Osteoblast (primary cell): Measurements from ENCODE around the gene KTI12. TPM values are rescaled to one million over a fixed set of nuclear protein-coding genes. Genes with fewer than 3 reads are reported as not detected.
A peak's percentile ranks its signal among the peaks of the same experiment; 100 is the strongest.

Experiments
- DNase-seq: peaks from one replicate; pipeline ENCODE4 v3.0.0; 2011; ENCODE audit warnings: low spot score, mixed read lengths; ENCODE audit not compliant: insufficient read length; ENCODE audit errors: missing footprints
- H2AFZ ChIP-seq: 2 replicates; pipeline ENCODE4 v1.6.0; 2011; ENCODE audit warnings: mild to moderate bottlenecking, low read length
- H3K27ac ChIP-seq: 2 replicates; pipeline ENCODE4 v1.5.1; 2011; ENCODE audit warnings: mild to moderate bottlenecking, low read depth, low read length, moderate library complexity
- H3K27me3 ChIP-seq: 2 replicates; pipeline ENCODE4 v1.6.0; 2012; ENCODE audit warnings: mild to moderate bottlenecking, control low read depth, inconsistent platforms, low read length, moderate library complexity; ENCODE audit not compliant: insufficient read depth
- H3K36me3 ChIP-seq: 2 replicates; pipeline ENCODE4 v1.5.1; 2011; ENCODE audit warnings: mild to moderate bottlenecking, low read length, control low read depth, moderate library complexity; ENCODE audit not compliant: insufficient read depth
- H3K4me1 ChIP-seq: 2 replicates; pipeline ENCODE4 v1.5.1; 2011; ENCODE audit warnings: mild to moderate bottlenecking, low read length, control low read depth, moderate library complexity; ENCODE audit not compliant: insufficient read depth
- H3K4me2 ChIP-seq: 2 replicates; pipeline ENCODE4 v1.6.0; 2011; ENCODE audit warnings: mild to moderate bottlenecking, low read length; ENCODE audit not compliant: insufficient read depth
- H3K4me3 ChIP-seq: fragments of 200-600 bp; sonication (generic); 3 replicates; pipeline ENCODE4 v1.5.1; 2012; ENCODE audit warnings: mild to moderate bottlenecking, low read length, inconsistent platforms; ENCODE audit not compliant: insufficient read depth
- H3K79me2 ChIP-seq: 2 replicates; pipeline ENCODE4 v1.6.0; 2012; ENCODE audit warnings: mild to moderate bottlenecking, low read length, control low read depth, inconsistent platforms; ENCODE audit not compliant: insufficient read depth
- H3K9me3 ChIP-seq: 2 replicates; pipeline ENCODE4 v1.5.1; 2011; ENCODE audit warnings: low read depth, low read length, control low read depth
- H4K20me1 ChIP-seq: 2 replicates; pipeline ENCODE4 v1.6.0; 2012; ENCODE audit warnings: mild to moderate bottlenecking, low read length, control low read depth; ENCODE audit not compliant: insufficient read depth
- CTCF ChIP-seq: IDR thresholded peaks from 2 replicates; pipeline ENCODE4 v1.5.1; 2011; ENCODE audit warnings: mild to moderate bottlenecking, low read depth, low read length, moderate library complexity; ENCODE audit errors: extremely low read depth
- total RNA-seq: library from RNA; depleted of rRNA; stranded (reverse); fragments of >200 nt; gene quantifications from 2 replicates; pipeline ENCODE4 v1.2.3, GENCODE V29; 2012

KTI12 gene
- total RNA-seq, 1 donor = 14.5 TPM

- Histone ChIP-seq H3K36me3 (peaks cover 26% of the 10 kb centered on the region), H3K4me1 (peaks cover 40% of the 10 kb centered on the region), H3K27ac (peak overlapping the region; percentile 56), H4K20me1 (peaks cover 22% of the 10 kb centered on the region), H3K27me3 (no peaks in the 10 kb centered on the region), H3K79me2 (peaks cover 79% of the 10 kb centered on the region), H3K4me3 (peak overlapping the region; percentile 29), H2AFZ (no peak overlapping the region), H3K9me3 (no peaks in the 10 kb centered on the region), H3K4me2 (peak overlapping the region; percentile 64)
- peak; percentile 87 for DNase-seq
- TF ChIP-seq CTCF = no peak
These were observed 25.7 kb upstream of the KTI12 start for GRCh38 chr1:52059321-52059720.

GRCh38 chr1:52057876-52058415 lies 24.3 kb upstream of the KTI12 start:
- Histone ChIP-seq H4K20me1 (peaks cover 28% of the 10 kb centered on the region), H2AFZ (no peak overlapping the region), H3K27me3 (no peaks in the 10 kb centered on the region), H3K27ac (peak overlapping the region; percentile 93), H3K79me2 (peaks cover 81% of the 10 kb centered on the region), H3K4me1 (peaks cover 50% of the 10 kb centered on the region), H3K9me3 (no peaks in the 10 kb centered on the region), H3K4me3 (peak overlapping the region; percentile 84), H3K4me2 (peak overlapping the region; percentile 99), H3K36me3 (peaks cover 18% of the 10 kb centered on the region)
- no peak for TF ChIP-seq CTCF
- DNase-seq = peak; percentile 81

GRCh38 chr1:52057255-52057654 lies 23.6 kb upstream of the KTI12 start:
- peaks cover 18% of the 10 kb centered on the region for H3K36me3 ChIP-seq
- H3K4me2 ChIP-seq = peak overlapping the region; percentile 99
- H3K27ac ChIP-seq = peak overlapping the region; percentile 93
- no peaks in the 10 kb centered on the region for H3K27me3 ChIP-seq
- peaks cover 80% of the 10 kb centered on the region for H3K79me2 ChIP-seq
- no peak for TF ChIP-seq CTCF
- peak overlapping the region; percentile 84 for H3K4me3 ChIP-seq
- H4K20me1 ChIP-seq = peaks cover 28% of the 10 kb centered on the region
- no peak overlapping the region for H2AFZ ChIP-seq
- H3K9me3 ChIP-seq = no peaks in the 10 kb centered on the region
- no peak for DNase-seq
- H3K4me1 ChIP-seq = peaks cover 50% of the 10 kb centered on the region

GRCh38 chr1:52056937-52057231 lies 23.3 kb upstream of the KTI12 start:
- peak overlapping the region; percentile 71 for H2AFZ ChIP-seq
- peaks cover 28% of the 10 kb centered on the region for H4K20me1 ChIP-seq
- peaks cover 83% of the 10 kb centered on the region for H3K79me2 ChIP-seq
- peak overlapping the region; percentile 99 for H3K4me2 ChIP-seq
- DNase-seq = peak; percentile 84
- peak overlapping the region; percentile 84 for H3K4me3 ChIP-seq
- H3K9me3 ChIP-seq = no peaks in the 10 kb centered on the region
- no peak for TF ChIP-seq CTCF
- H3K27me3 ChIP-seq = no peaks in the 10 kb centered on the region
- peaks cover 50% of the 10 kb centered on the region for H3K4me1 ChIP-seq
- H3K27ac ChIP-seq = peak overlapping the region; percentile 93
- H3K36me3 ChIP-seq = peaks cover 20% of the 10 kb centered on the region
